Left colon (tissue), 2 donors: Measurements from ENCODE around the gene TLE1. TPM values are rescaled to one million over a fixed set of nuclear protein-coding genes. Genes with fewer than 3 reads are reported as not detected.
"Not testable (repeated sequence)": the region's sequence is repeated elsewhere in the genome, so short reads cannot be mapped to it uniquely, and the experiment has no call there.

ENCODE experiments used
- ATAC-seq: fragments of 200-7000 bp; cut with Tn5 transposase; one replicate; pipeline ENCODE4 v1.9.1; 2020; ENCODE audit warnings: mild to moderate bottlenecking, moderate library complexity
- DNase-seq, 2 donors: peaks; one replicate each; pipeline ENCODE4 v3.0.0-alpha.2; 2020
- intact Hi-C, 2 donors: fragments of 100-400 bp; cut with DNase I in 1 of 2; cut with micrococcal nuclease in 1 of 2; formaldehyde crosslinking; loops; one replicate each; pipeline versions ENCODE4 v1.11.2 to v1.14.0; 2022; cut with DNase I, micrococcal nuclease
- long read RNA-seq: library from polyadenylated mRNA; unstranded; transcript quantifications from one replicate; pipeline ENCODE4 v2.0.0, GENCODE V29; 2021
- total RNA-seq, 2 donors: library from RNA; stranded (reverse); fragmentation: NEBNext Ultra II Directional; extraction: Animal tissue kit (Norgen Biotek cat#: 25700); gene quantifications; one replicate each; pipeline ENCODE4 v1.2.1, GENCODE V29; 2021
- donor health status: DM: no; HTN: no; CAD: no.
- donor health status: DM: yes; HTN: yes; CAD: no.

The TLE1 gene
- total RNA-seq: 10 to 100 TPM; 48.6 to 65.8 TPM
- long read RNA-seq, partial matches to known transcripts: 186 of 255 reads
- long read RNA-seq, other reads (novel, unspliced or antisense): 68 of 255 reads

DNA sequence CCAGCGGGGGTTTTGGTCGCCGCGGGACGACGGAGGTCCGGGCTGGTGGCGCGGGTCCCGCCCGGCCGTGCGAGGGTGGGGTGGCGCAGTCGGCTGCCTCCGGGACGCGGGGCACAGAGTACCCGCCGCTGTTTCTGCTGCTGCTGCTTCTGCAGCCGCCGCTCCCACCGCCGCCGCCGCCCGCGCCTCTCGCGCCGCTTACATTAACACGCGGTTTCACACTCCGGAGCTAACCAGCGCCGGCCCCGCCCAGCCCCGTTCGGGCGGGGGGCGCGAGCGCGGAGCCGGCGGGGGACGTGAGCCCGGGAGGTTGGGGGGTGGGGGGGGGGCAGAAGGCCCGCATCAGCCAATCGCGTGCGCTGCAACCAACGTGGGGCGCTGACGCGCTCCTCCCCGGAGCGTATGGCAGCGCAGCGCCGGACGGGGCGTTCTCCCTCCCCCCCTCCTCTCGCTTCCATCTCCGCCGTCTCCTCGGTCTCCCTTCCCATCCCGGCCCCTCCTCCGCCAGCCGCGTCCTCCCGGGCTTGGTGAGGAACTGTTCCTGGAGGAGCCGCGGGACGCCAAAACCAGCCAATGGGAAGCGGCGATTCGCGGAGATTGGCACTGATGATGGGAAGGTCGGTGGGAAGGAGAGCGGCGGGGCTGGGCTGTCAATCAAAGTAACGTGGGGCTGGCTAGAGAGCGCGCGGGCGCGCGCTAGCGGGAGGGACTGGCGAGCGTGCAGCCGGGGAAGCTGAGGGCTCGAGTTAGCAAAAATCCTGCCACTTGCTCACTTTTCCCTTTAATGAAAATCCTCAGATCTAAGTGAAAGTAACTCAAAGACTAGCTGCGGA, at the start of gene TLE1:
TSS of gene TLE1 (minus strand) at position 205 of the 833 bp plus-strand sequence. CDS start 1,307 bp downstream, outside the sequence.
- peak; percentile 98 to 100 for DNase-seq
- intact Hi-C loops: loop anchor here in 1 of 2 donors (10.0 kb wide), 3 partner anchors 165 to 915 kb away; no protein-coding TSS in a partner anchor
- peak; percentile 84 for ATAC-seq

- DNase-seq (peak in 1 of 2 donors; percentile 68), ATAC-seq (peak; percentile 100)
- intact Hi-C loops: no loop called here
Measured at GRCh38 chr9:81737871-81738507, 48.6 kb upstream of the TLE1 start.

GRCh38 chr9:81730498-81730897, 41.2 kb upstream of the TLE1 start:
- intact Hi-C loops, ATAC-seq, DNase-seq: not testable (repeated sequence)

GRCh38 chr9:81729135-81729534, 39.8 kb upstream of the TLE1 start:
- intact Hi-C loops: no loop called here
- no peak for DNase-seq
- ATAC-seq: no peak

DNA sequence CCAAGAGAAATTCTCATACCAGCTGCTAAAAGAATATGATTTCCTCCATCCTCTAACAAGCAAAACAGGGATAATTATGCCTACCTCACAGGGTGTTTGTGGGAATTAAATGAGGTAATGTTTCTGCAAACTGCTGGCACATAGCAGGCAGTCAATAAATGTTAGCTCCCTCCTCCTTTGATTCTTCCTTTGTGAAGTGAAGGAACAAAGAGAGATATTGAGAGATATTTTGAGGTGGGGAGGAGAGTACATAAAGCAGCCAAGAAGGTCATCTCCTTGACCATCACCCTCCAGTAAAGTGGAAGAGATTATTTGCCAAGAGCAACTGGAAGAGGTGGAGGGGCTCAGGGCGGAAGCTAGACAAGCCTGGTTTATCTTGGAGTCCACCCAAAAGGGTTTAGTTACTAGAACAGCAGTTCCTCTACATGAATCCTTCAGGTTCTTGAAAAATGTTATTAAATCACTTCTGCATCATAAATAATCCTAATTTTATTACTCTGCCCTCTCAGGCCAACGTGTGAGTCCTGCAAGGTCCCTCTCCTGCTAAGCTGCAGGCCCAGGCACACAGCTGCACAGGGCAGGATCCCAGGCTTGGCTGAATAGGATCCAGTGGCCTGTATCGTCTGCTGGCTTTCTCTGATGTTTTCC, 35.0 kb upstream of the TLE1 start:
- ATAC-seq (peak; percentile 64), DNase-seq (no peak)
- intact Hi-C loops: no loop called here

- no peak for DNase-seq
- intact Hi-C loops: no loop called here
- ATAC-seq: no peak
Measured at GRCh38 chr9:81722277-81722676, 32.9 kb upstream of the TLE1 start.

DNA sequence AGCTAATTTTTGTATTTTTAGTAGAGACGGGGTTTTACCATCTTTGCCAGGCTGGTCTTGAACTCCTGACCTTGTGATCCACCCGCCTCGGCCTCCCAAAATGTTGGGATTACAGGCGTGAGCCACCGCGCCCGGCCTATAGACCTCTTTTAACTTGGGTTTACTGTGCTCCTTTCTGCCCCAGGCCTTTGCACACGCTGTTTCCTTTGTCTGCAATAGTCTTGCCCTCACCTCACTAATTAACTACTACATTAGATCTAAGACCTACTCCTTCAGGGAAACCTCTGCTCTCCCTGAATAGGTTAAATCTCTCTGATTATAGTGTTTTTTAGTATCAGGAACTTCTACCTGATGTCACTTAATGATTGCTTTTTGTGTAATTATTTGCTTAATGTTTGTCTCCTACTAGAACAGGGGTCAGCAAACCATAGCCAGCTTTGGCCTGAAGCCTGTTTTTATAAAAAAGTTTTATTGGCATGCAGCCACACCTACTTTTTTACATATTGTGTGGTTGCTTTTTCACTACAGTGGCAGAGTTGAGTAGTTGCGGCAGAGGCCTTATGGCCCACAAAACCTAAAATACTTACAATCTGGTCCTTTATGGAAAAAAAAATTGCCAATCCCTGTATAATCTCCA, 31.2 kb upstream of the TLE1 start:
- DNase-seq (no peak), ATAC-seq (no peak)
- intact Hi-C loops: no loop called here

DNA sequence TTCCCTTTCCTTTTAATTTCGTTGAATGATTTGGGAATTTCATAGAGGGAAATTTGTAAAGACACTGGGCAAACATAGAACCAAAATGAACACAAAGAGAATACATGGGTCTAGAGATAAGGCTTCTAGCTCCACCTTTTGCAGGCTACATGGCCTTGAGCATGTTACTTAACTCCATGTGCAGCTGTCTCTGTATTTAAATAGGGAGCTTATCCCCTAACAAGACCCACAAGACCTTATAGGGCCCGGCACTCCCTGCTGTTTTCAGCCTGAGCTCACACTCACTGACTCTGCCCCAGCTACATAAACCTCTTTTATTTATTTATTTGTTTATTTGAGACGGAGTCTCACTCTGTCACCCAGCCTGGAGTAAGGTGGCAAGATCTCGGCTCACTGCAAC, 30.6 kb upstream of the TLE1 start:
- ATAC-seq: no peak
- intact Hi-C loops: no loop called here

GRCh38 chr9:81718244-81718643, 28.9 kb upstream of the TLE1 start:
- no peak for ATAC-seq
- intact Hi-C loops: no loop called here
- no peak for DNase-seq

More for the DNA sequence above, 30.6 kb upstream of the TLE1 start:
- no peak for DNase-seq

DNA sequence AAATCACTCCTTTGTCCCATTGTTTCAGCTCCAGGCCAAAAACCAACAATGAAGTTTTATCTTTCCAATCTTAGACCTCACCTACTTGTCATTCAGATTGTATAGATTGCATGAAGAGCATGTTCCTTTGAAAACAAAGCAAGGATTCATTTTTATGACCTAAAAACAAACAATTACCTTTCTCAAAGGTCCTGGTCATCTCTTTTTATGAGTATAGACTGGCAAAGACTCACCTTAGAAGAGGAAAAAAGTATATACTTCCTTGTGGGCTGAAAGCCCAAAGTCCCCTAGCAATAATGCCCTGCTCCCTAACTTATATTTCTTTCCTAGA, 28.4 kb upstream of the TLE1 start:
- intact Hi-C loops: no loop called here
- ATAC-seq: peak; percentile 90

GRCh38 chr9:81717061-81717746, 27.9 kb upstream of the TLE1 start:
- DNase-seq (no peak), ATAC-seq (peak; percentile 21)
- intact Hi-C loops: no loop called here

More for the DNA sequence above, 28.4 kb upstream of the TLE1 start:
- no peak for DNase-seq

- ATAC-seq (no peak), DNase-seq (no peak)
- intact Hi-C loops: no loop called here
Measured at GRCh38 chr9:81716409-81716808, 27.1 kb upstream of the TLE1 start.

DNA sequence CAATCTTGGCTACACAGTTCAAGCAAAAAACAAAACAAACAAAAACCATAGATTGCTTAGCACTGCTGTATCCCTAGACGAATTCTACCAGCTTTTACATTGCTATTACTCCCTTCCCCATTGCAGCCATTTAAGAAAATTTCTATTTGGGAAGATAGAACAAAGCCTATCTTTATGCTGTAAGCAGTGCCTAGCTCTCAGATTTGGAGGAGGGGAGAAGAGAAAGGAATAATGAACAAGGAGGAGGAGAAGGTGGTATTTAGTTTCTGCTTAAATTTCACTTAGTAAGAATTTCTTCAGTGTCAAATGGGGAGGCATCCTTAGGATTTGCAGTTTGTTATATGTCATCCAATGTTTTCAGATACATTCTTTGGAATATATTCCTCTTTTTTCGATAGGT, 16.2 kb upstream of the TLE1 start:
- intact Hi-C loops: no loop called here
- no peak for DNase-seq
- no peak for ATAC-seq

- ATAC-seq (no peak), DNase-seq (no peak)
- intact Hi-C loops: loop anchor here in 1 of 2 donors (10.0 kb wide), 1 partner anchor 910 kb away; no protein-coding TSS in a partner anchor
Measured at GRCh38 chr9:81694541-81694940, 5.2 kb upstream of the TLE1 start.

DNA sequence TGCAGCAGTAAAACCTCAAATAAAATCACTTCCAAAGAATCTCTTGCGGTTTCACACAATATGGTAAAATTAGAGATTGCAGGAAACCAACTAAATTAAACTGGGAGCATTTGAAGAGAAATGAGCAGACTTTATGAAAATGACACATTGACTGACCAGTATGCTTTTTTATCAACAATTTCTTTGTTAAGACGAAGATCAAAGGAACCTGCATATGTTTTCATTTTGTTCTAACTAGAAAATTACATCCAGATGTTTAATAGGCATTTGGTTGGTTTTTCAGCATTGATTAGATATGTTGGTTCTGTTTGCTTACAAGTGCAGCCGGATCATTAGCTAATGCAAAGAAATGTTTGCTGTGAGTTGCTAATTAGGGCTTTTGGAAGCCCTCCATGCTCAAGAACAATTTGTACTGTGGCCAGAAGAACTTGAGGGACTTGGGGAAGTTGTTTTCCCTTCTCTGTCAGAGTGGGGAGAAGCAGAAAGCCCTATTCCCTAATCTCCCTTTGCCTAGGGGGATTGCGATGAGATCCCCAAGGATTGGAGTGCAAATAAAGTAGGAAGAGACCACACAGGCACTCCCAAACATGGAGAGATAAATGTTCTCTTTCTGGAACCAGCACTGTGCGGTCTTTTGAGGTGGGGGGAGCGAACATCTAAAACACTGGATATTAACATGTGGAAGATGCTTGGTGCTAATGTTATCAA, 4.5 kb upstream of the TLE1 start:
- no peak for ATAC-seq
- intact Hi-C loops: loop anchor here in 1 of 2 donors (10.0 kb wide), 1 partner anchor 911 kb away; no protein-coding TSS in a partner anchor
- no peak for DNase-seq

- peak; percentile 66 to 83 for DNase-seq
- peak; percentile 14 for ATAC-seq
- intact Hi-C loops: loop anchor here in 1 of 2 donors (10.0 kb wide), 1 partner anchor 914 kb away; no protein-coding TSS in a partner anchor
Measured at GRCh38 chr9:81690251-81690851, 1.0 kb upstream of the TLE1 start.

GRCh38 chr9:81689093-81689342, 329 bp downstream of the TLE1 start:
- intact Hi-C loops: loop anchor here in 1 of 2 donors (10.0 kb wide), 2 partner anchors 164 to 294 kb away; no protein-coding TSS in a partner anchor
- peak; percentile 15 for ATAC-seq
- DNase-seq: not testable (repeated sequence)
